Measurements from ENCODE around the gene PCDHGA6.

- TF ChIP-seq, protein P1, sequence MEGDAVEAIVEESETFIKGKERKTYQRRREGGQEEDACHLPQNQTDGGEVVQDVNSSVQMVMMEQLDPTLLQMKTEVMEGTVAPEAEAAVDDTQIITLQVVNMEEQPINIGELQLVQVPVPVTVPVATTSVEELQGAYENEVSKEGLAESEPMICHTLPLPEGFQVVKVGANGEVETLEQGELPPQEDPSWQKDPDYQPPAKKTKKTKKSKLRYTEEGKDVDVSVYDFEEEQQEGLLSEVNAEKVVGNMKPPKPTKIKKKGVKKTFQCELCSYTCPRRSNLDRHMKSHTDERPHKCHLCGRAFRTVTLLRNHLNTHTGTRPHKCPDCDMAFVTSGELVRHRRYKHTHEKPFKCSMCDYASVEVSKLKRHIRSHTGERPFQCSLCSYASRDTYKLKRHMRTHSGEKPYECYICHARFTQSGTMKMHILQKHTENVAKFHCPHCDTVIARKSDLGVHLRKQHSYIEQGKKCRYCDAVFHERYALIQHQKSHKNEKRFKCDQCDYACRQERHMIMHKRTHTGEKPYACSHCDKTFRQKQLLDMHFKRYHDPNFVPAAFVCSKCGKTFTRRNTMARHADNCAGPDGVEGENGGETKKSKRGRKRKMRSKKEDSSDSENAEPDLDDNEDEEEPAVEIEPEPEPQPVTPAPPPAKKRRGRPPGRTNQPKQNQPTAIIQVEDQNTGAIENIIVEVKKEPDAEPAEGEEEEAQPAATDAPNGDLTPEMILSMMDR (IDR thresholded peaks at IDR 0.05) = no peak
- TF ChIP-seq EZH2phosphoT487 (IDR thresholded peaks at IDR 0.05) (no peak), EZH2 (IDR thresholded peaks at IDR 0.05) (no peak)
Observed at GRCh38 chr5:141345327-141345726, 28.4 kb upstream of the PCDHGA6 start.

Measured in neural progenitor cell (in vitro differentiated cells).